Measurements from ENCODE around the gene ANKLE2. TPM values are rescaled to one million over a fixed set of nuclear protein-coding genes. Genes with fewer than 3 reads are reported as not detected.

ANKLE2 gene
- total and polyA plus RNA-seq, 10 of the 15 experiments (the other 5 are each of a cell fraction or from before 2014, with no cell fraction given) = 4.3 to 89.4 (median 53.0) TPM

DNA sequence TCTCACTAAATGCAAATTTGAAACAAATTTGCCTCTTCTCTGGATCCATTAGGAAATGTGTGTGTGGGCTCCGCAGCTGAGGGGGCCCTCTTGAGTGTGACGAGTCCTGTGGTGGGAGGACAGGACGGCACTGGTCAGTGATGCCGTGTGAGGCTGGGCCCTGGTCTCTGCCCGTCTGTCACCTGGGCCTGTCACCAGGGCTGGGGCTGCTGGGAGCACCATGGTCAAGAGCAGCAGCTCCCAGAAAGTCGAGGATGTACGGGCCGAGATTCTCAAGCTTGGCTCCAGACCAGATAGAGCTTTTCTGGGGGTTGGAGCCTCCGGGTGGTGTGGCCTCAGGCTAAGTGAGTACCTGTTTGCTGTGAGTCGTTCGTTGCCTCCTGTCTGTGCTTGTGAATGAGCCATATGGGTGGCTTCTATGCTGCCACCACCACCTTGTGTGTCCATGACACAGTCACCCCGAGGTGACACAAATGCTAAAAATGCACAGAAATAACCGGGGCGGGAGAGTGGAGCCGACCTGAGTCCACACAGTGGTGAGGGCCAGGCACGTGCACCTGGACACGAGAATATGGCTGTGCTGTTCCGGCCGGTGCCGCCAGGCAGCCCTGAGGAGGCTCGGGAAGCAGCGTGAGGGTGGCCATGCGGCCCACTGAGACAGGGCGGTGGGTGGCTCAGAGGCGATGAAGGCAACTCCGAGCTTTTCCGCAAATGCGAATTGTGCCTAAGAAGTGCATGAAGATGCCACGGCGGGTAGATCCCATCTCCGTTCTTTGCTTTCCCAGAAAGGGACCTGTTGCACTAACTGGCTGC is 42.3 kb downstream of the ANKLE2 start:
- 94% methylated on average over 31 of the region's 31 CpGs for WGBS (ENCODE audit: insufficient coverage, insufficient replicate concordance, low lambda C conversion rate, missing lambda C conversion rate)
- CTCF ChIA-PET = no interaction called here
- Histone ChIP-seq H3K79me2 (ENCODE audit: control insufficient read depth, insufficient read depth, low read length) (peaks cover 7% of the 10 kb centered on the region), H3K27ac (ENCODE audit: control insufficient read depth, insufficient read depth) (no peak overlapping the region), H3K9me3 (replicated peaks; ENCODE audit: control insufficient read depth, insufficient read depth, low read length) (no peaks in the 10 kb centered on the region), H3K4me3 (no peak overlapping the region), H3K27me3 (replicated peaks in 1 of 2; ENCODE audit: control insufficient read depth in 2 of 2, insufficient read depth in 2 of 2, low read length in 1 of 2) (no peaks in the 10 kb centered on the region), H3K4me1 (ENCODE audit: control insufficient read depth, insufficient read depth, low read length) (no peaks in the 10 kb centered on the region), H2AFZ (ENCODE audit: control insufficient read depth, low read depth, low read length) (no peak overlapping the region), H3K4me2 (ENCODE audit: control insufficient read depth, insufficient read depth) (no peak overlapping the region), H3K36me3 (ENCODE audit: control insufficient read depth in 2 of 2, insufficient read depth in 2 of 2, low read length in 1 of 2) (peaks cover 31 to 48% of the 10 kb centered on the region in 2 experiments), H4K20me1 (ENCODE audit: control insufficient read depth, insufficient read depth) (0 out of 2 replicates have a peak, but pooled peaks cover 8% of the 10 kb centered on the region), H3K9ac (ENCODE audit: control insufficient read depth, insufficient read depth, low read length) (no peak overlapping the region)
- intact Hi-C loops (cut with micrococcal nuclease; ENCODE audit: unreplicated experiment) = no loop called here
- BruUV-seq (replicated peaks) = no TSS peak
- ATAC-seq = no peak
- no peak for FAIRE-seq
- in situ Hi-C loops (cut with MboI) = no loop called here
- TF ChIP-seq POLR2AphosphoS5 (IDR thresholded peaks at IDR 0.05; ENCODE audit: low read length) = peak; percentile 32; the same call in 1 of the 2 replicates
- TF ChIP-seq, protein P1, sequence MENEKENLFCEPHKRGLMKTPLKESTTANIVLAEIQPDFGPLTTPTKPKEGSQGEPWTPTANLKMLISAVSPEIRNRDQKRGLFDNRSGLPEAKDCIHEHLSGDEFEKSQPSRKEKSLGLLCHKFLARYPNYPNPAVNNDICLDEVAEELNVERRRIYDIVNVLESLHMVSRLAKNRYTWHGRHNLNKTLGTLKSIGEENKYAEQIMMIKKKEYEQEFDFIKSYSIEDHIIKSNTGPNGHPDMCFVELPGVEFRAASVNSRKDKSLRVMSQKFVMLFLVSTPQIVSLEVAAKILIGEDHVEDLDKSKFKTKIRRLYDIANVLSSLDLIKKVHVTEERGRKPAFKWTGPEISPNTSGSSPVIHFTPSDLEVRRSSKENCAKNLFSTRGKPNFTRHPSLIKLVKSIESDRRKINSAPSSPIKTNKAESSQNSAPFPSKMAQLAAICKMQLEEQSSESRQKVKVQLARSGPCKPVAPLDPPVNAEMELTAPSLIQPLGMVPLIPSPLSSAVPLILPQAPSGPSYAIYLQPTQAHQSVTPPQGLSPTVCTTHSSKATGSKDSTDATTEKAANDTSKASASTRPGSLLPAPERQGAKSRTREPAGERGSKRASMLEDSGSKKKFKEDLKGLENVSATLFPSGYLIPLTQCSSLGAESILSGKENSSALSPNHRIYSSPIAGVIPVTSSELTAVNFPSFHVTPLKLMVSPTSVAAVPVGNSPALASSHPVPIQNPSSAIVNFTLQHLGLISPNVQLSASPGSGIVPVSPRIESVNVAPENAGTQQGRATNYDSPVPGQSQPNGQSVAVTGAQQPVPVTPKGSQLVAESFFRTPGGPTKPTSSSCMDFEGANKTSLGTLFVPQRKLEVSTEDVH (IDR thresholded peaks at IDR 0.05; ENCODE audit: low read depth, partially characterized antibody) = no peak
- SMC1A ChIA-PET (ENCODE audit: uncharacterized antibody, unreplicated experiment) = no interaction called here
- RAD21 ChIA-PET (ENCODE audit: unreplicated experiment) = no interaction called here
- POLR2A ChIA-PET = no interaction called here
- no peak for DNase-seq (ENCODE audit: low read depth, low spot score)

DNA sequence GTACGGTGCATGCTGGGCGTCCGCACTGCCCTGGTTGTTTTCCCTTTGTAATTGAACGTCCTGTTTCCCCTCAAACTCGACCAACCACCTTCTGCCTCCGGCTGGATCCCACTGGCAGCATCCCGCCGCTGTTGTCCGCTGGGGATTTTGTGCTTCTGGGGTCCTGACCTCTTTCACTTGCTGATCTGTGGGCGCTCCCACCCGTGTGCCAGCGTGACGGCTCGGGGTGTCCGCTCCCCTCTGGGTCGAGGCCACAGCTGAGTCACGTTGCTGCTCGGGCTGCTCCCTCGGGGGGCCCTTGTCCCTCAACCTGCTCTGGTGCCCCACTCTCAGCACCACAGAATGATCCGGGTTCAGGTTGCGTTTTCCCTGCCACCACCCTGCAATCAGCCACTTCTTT is 43.0 kb downstream of the ANKLE2 start:
- 91% methylated on average over 20 of the region's 21 CpGs for WGBS (ENCODE audit: insufficient coverage, insufficient replicate concordance, low lambda C conversion rate, missing lambda C conversion rate)
- FAIRE-seq (no peak), DNase-seq (ENCODE audit: low read depth, low spot score) (no peak), ATAC-seq (no peak)
- no peak overlapping the region for H2AFZ ChIP-seq (ENCODE audit: control insufficient read depth, low read depth, low read length)
- peaks cover 27 to 45% of the 10 kb centered on the region in 2 experiments for H3K36me3 ChIP-seq (ENCODE audit: control insufficient read depth in 2 of 2, insufficient read depth in 2 of 2, low read length in 1 of 2)
- in situ Hi-C loops (cut with MboI) = no loop called here
- H3K4me3 ChIP-seq = no peak overlapping the region
- no peak overlapping the region for H3K27ac ChIP-seq (ENCODE audit: control insufficient read depth, insufficient read depth)
- intact Hi-C loops (cut with micrococcal nuclease; ENCODE audit: unreplicated experiment) = no loop called here
- 0 out of 2 replicates have a peak, but pooled peaks cover 3% of the 10 kb centered on the region for H4K20me1 ChIP-seq (ENCODE audit: control insufficient read depth, insufficient read depth)
- ChIA-PET POLR2A (no interaction called here), CTCF (no interaction called here), RAD21 (ENCODE audit: unreplicated experiment) (no interaction called here), SMC1A (ENCODE audit: uncharacterized antibody, unreplicated experiment) (no interaction called here)
- BruUV-seq (replicated peaks) = no TSS peak
- H3K27me3 ChIP-seq (replicated peaks in 1 of 2; ENCODE audit: control insufficient read depth in 2 of 2, insufficient read depth in 2 of 2, low read length in 1 of 2) = no peaks in the 10 kb centered on the region
- H3K79me2 ChIP-seq (ENCODE audit: control insufficient read depth, insufficient read depth, low read length) = peaks cover 14% of the 10 kb centered on the region
- no peak overlapping the region for H3K4me2 ChIP-seq (ENCODE audit: control insufficient read depth, insufficient read depth)
- H3K9ac ChIP-seq (ENCODE audit: control insufficient read depth, insufficient read depth, low read length) = no peak overlapping the region
- H3K4me1 ChIP-seq (ENCODE audit: control insufficient read depth, insufficient read depth, low read length) = no peaks in the 10 kb centered on the region
- no peaks in the 10 kb centered on the region for H3K9me3 ChIP-seq (replicated peaks; ENCODE audit: control insufficient read depth, insufficient read depth, low read length)
- TF ChIP-seq, protein P2, sequence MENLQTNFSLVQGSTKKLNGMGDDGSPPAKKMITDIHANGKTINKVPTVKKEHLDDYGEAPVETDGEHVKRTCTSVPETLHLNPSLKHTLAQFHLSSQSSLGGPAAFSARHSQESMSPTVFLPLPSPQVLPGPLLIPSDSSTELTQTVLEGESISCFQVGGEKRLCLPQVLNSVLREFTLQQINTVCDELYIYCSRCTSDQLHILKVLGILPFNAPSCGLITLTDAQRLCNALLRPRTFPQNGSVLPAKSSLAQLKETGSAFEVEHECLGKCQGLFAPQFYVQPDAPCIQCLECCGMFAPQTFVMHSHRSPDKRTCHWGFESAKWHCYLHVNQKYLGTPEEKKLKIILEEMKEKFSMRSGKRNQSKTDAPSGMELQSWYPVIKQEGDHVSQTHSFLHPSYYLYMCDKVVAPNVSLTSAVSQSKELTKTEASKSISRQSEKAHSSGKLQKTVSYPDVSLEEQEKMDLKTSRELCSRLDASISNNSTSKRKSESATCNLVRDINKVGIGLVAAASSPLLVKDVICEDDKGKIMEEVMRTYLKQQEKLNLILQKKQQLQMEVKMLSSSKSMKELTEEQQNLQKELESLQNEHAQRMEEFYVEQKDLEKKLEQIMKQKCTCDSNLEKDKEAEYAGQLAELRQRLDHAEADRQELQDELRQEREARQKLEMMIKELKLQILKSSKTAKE (IDR thresholded peaks at IDR 0.05; ENCODE audit: low read depth, poor library complexity, severe bottlenecking) = no peak
- TF ChIP-seq NR2C2 (IDR thresholded peaks at IDR 0.05; ENCODE audit: borderline replicate concordance, control insufficient read depth, insufficient read length, low read depth) = no peak
- TF ChIP-seq, protein P3, sequence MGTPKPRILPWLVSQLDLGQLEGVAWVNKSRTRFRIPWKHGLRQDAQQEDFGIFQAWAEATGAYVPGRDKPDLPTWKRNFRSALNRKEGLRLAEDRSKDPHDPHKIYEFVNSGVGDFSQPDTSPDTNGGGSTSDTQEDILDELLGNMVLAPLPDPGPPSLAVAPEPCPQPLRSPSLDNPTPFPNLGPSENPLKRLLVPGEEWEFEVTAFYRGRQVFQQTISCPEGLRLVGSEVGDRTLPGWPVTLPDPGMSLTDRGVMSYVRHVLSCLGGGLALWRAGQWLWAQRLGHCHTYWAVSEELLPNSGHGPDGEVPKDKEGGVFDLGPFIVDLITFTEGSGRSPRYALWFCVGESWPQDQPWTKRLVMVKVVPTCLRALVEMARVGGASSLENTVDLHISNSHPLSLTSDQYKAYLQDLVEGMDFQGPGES (IDR thresholded peaks at IDR 0.05) = no peak
- TF ChIP-seq POLR2AphosphoS2 (IDR thresholded peaks at IDR 0.05; ENCODE audit: low read depth, low read length) = no peak
- no peak for TF ChIP-seq CBX3 (IDR thresholded peaks at IDR 0.05; ENCODE audit: borderline replicate concordance, low read depth)
- TF ChIP-seq, protein P4, sequence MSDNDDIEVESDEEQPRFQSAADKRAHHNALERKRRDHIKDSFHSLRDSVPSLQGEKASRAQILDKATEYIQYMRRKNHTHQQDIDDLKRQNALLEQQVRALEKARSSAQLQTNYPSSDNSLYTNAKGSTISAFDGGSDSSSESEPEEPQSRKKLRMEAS (IDR thresholded peaks at IDR 0.05; ENCODE audit: low read depth, low read length) = no peak
- no peak for TF ChIP-seq CEBPB (IDR thresholded peaks at IDR 0.05; ENCODE audit: borderline replicate concordance in 1 of 2, low read depth in 2 of 2, low read length in 2 of 2)
